ENCODE data around the gene PRELID3B.

The PRELID3B gene

DNA sequence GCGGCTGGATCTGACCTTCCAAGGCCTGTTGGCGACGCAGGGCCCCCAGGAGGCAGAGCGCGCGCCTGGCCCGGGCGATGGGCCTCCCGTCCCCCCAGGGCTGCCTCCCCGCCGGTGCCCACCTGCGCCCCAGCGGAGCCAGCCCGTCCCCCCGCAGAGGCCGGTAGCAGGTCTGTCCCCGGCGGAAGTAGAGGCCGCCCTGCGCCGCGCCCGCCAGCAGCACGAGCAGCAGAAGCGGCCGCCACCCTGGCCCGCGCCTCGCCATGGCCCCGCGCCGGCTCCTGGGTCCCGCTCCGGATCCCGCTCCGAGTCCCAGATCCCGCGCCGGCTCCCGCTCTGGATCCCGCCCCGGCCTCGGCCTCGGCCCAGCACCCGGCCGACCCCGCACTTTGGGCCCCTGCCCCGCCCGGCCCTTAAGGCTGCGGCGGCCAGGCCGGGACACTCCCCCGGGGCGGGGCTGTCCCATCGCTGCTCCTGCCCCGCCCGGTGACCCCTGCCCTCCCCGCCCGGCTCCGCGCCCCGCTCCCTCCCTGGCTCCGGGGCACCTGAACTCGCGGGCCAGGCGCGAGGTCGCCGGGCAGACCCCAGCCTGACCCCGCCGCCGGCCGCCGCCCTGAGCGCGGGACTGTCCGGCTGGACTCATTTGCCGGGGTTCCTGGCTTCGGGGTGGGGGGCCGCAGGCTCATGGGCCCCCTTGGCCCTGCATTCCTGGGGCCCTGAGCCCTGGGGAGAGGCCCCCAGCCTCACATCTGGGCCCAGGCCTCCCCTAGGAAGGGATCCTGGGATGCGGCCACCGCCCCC, 35.5 kb downstream of the PRELID3B start, which contains the start of gene CTSZ:
Gene CTSZ (minus strand): TSS at position 391 of the 801 bp plus-strand sequence. CDS start 126 bp downstream, at position 265.
- no peak for DNase-seq

DNA sequence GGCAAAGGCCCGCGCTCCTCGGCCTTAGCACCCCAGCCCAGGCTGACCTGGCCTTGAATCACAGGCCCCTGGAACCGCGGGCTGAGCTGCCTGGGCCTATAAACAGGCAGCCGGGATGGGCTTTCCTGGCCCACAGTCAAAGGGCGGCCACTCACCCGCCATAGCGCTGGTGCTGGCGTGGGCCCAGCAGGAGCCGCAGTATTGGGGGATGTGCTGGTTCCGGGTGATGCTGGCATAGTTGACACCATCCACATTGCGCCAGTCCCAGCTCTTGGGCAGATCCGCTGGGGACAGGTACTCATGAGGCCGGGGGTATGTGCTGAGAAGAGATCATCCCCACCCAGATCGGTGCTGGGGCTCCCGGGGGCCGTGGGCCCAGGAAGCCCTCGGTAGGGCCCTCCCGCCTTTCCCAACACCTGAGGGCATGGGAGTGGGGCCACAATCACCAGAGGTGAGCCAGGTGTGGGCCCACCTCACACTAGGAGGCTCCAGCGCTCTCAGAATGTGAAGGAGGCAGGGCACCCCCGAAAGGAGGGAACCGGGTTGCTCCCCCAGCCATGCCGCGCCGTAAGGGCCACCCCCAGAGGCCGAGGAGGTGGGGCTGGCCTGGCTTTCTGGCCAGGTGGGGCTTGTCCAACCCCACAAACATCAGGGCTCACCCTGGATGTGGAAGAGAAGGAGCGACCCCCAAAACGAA, 36.3 kb downstream of the PRELID3B start:
- DNase-seq = no peak

GRCh38 chr20:59005523-59006166, 36.9 kb downstream of the PRELID3B start:
- DNase-seq = no peak

GRCh38 chr20:59004763-59005522, 37.6 kb downstream of the PRELID3B start:
- DNase-seq = no peak

DNA sequence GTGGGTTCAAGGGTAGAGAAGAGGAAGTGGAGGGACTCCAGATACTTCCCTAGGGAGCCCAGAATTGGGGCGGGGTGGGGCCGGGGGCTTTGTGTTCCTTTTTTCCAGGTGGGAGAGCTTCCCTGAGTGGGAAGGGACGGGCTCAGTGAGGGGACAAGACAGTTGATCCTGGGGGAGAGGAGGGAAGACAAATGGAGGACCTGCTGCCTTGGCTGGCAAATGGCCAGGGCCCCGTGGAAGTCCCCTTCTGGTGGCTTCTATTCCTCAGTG, 38.2 kb downstream of the PRELID3B start:
- no peak for DNase-seq

- DNase-seq = no peak
These were observed 38.6 kb downstream of the PRELID3B start for GRCh38 chr20:59003836-59004492.

GRCh38 chr20:59002874-59003399, 39.6 kb downstream of the PRELID3B start:
- DNase-seq = no peak

DNA sequence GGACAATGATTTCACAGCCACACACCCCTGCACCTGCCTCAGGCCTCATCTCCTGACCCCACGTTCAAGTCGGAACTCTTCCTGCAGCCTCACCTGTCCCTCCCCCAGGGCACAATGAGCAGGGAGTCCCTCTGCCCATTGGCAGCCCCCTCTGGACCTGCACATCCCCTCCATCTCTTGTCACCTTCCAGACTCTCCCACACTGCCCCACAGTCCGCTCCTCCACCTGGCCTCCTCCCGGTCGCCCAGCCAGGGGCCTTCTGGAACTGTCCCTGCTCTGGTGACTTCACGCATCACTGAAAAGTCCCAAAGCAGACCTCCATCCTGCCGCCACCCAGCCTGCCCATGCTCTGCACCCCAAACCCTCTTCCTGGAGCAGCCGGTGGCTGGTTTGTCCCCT, 40.2 kb downstream of the PRELID3B start:
- DNase-seq = no peak

- DNase-seq = no peak
These were observed 41.0 kb downstream of the PRELID3B start for GRCh38 chr20:59001449-59002171.

GRCh38 chr20:59001068-59001448, 41.5 kb downstream of the PRELID3B start:
- no peak for DNase-seq

DNA sequence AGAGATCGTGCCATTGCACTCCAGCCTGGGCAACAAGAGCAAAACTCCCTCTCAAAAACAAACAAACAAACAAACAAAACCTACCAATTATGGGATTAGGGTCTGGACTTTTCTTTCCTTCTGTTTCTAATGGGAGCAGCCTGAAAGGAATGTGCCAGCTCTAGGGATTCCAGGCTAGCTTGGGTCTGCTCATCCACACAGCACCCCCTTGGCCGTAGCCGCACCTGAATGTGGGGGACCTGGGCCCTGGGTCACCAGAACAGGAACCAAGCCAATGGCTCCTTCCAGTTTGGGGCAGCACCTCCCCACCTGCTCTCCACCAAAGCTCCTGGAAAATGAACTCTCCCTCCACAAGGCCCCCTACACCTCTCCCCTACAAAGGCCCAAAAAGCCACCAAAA, 42.3 kb downstream of the PRELID3B start:
- DNase-seq = no peak

GRCh38 chr20:58998656-58999055, 43.9 kb downstream of the PRELID3B start:
- no peak for DNase-seq

GRCh38 chr20:58997141-58997770, 45.3 kb downstream of the PRELID3B start:
- no peak for DNase-seq

DNA sequence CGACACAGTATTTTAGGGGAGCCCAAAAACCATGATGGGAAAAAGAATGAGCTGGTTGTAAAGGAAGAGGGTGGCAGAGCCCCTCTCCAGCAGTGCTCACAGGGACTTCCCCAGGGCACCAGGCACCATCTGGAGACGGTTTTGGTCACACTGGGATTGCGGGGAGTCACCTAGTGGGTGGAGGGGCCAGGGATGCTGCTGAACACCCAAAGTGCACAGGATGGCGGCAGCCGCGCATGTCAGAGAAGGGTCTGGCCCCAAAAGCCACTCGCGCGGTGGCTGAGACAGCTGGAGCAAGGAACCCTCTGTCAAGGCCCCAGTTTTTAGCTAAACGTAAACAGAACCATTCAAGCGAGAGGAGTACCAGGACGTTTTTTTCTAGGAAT, 46.4 kb downstream of the PRELID3B start:
- no peak for DNase-seq

GRCh38 chr20:58995461-58996225, 46.9 kb downstream of the PRELID3B start:
- DNase-seq = no peak

- no peak for DNase-seq
These were observed 48.0 kb downstream of the PRELID3B start for GRCh38 chr20:58994390-58995159.

DNA sequence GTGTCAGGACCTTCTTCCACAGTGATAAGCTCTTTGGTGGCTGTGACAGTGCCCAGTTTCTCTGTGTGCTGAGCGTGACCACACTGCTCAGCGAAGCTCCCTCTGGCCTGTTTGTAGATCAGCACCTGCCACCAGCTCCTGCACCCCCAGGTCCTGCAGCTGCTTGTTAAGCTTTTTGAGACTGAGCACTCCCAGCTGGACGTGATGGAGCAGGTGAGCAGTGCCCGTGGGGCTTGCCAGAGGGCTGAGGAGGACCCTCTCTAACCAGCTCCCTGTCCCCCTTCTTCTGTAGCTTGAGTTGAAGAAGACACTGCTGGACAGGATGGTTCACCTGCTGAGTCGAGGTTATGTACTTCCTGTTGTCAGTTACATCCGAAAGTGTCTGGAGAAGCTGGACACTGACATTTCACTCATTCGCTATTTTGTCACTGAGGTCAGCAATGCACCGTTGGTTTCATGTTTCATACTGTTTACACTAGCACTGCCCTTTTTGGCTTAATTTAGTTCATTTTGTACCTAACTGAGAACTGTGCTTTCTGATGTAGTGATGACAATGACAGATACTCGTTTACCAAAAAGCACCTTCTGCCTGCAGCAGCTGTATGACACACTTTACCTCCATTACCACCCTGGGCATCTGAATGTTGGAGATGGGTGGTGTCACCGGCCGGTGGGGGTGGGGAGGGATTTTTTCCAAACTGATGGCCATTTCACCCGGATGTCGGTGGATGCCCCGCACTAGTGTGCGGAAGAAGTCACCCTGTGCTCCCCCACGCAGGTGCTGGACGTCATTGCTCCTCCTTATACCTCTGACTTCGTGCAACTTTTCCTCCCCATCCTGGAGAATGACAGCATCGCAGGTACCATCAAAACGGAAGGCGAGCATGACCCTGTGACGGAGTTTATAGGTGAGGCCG, 49.0 kb downstream of the PRELID3B start:
- no peak for DNase-seq

DNA sequence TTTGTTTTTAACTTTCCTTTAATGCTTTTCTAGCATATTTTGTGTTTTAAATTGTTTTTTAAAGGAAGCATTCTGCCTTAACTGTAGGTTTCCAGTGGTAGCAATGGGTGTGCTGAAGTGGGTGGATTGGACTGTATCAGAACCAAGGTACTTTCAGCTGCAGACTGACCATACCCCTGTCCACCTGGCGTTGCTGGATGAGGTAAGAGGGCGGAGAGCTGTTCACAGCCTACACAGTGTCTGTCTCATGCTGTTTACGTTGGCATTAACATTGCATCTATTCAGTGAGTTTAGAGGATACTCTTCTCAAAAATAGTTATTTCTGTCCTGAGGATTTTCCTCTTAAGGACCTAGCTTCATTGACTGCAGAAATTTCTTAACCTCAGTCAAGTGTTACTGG, 49.7 kb downstream of the PRELID3B start:
- DNase-seq = no peak

GRCh38 chr20:58991715-58992114, 50.9 kb downstream of the PRELID3B start:
- no peak for DNase-seq

Data from NCI-H1436 treated with DMSO at 0.1 percent for 48 hours (cell line).